GM23248 (cell line): ENCODE results near the gene SMC3.

Experiments
- EZH2 ChIP-seq: fragments of 200-600 bp; sonication (generic); IDR thresholded peaks from 2 replicates; pipeline ENCODE4 v1.6.1; 2018; ENCODE audit warnings: antibody characterized with exemption, mild to moderate bottlenecking; ENCODE audit not compliant: insufficient read depth, poor library complexity, severe bottlenecking
- EZH2phosphoT487 ChIP-seq: fragments of 200-600 bp; sonication (generic); IDR thresholded peaks from 2 replicates; pipeline ENCODE4 v1.6.1; 2018; ENCODE audit warnings: antibody characterized with exemption, moderate library complexity, mild to moderate bottlenecking, low read depth; ENCODE audit not compliant: insufficient read depth

DNA sequence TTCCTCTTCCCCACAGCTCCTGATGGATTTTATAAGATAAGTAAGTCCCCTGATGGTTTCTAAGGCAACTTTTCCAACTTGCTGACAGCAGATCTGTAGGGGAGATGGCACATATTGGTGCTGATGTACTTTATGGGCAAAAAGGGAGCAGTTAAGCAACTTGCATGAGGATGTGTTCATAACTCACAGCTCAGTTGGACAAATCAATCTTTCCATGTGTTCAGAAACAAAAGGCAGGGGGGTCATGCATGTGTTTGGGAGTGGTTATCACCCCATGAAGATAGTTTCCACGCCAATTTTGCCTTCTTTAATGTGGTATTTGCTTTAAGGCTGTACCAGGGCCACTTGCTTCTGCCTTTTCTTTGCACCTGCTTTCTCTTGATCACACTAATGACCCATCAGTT lies 82.8 kb downstream of the SMC3 start:
- no peak for TF ChIP-seq EZH2
- TF ChIP-seq EZH2phosphoT487, result no peak
